Activated naive CD8-positive, alpha-beta T cell treated with anti-CD3 and anti-CD28 coated beads for 36 hours (primary cell): ENCODE measurements around the gene SOX2. TPM values are rescaled to one million over a fixed set of nuclear protein-coding genes. Genes with fewer than 3 reads are reported as not detected.
A peak's percentile ranks its signal among the peaks of the same experiment; 100 is the strongest.

ENCODE experiments used
- DNase-seq: peaks from one replicate; pipeline ENCODE4 v3.0.0; 2021
- H3K27ac Mint-ChIP-seq: one replicate; pipeline ENCODE4 v1.8.0; 2022; ENCODE audit warnings: mild to moderate bottlenecking, moderate library complexity, mixed read lengths
- H3K27me3 Mint-ChIP-seq: one replicate; pipeline ENCODE4 v1.8.0; 2022; ENCODE audit warnings: mild to moderate bottlenecking, mixed read lengths
- H3K36me3 Mint-ChIP-seq: one replicate; pipeline ENCODE4 v1.8.0; 2021; ENCODE audit warnings: mild to moderate bottlenecking, mixed read lengths
- H3K4me1 Mint-ChIP-seq: one replicate; pipeline ENCODE4 v1.8.0; 2021; ENCODE audit warnings: mixed read lengths
- H3K4me3 Mint-ChIP-seq: one replicate; pipeline ENCODE4 v1.8.0; 2022; ENCODE audit warnings: mild to moderate bottlenecking, moderate library complexity, mixed read lengths
- H3K9me3 Mint-ChIP-seq: one replicate; pipeline ENCODE4 v1.8.0; 2022; ENCODE audit warnings: mixed read lengths
- total RNA-seq, 2 experiments: library from RNA; stranded (reverse); gene quantifications; one replicate each; pipeline ENCODE4 v1.2.3, GENCODE V29; 2021

Gene SOX2
- total RNA-seq, 2 experiments from 2014 or later = not detected

DNA sequence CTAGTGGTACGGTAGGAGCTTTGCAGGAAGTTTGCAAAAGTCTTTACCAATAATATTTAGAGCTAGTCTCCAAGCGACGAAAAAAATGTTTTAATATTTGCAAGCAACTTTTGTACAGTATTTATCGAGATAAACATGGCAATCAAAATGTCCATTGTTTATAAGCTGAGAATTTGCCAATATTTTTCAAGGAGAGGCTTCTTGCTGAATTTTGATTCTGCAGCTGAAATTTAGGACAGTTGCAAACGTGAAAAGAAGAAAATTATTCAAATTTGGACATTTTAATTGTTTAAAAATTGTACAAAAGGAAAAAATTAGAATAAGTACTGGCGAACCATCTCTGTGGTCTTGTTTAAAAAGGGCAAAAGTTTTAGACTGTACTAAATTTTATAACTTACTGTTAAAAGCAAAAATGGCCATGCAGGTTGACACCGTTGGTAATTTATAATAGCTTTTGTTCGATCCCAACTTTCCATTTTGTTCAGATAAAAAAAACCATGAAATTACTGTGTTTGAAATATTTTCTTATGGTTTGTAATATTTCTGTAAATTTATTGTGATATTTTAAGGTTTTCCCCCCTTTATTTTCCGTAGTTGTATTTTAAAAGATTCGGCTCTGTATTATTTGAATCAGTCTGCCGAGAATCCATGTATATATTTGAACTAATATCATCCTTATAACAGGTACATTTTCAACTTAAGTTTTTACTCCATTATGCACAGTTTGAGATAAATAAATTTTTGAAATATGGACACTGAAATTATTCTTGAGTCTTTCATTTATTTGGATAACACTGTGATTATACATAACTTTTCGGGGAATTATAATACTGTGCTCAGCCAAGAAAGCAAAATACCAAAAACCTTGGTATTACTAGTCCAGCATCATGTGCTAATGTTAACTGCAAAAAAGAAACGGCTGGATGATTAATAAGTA lies 2.2 kb downstream of the SOX2 start:
- peaks cover 17% of the 10 kb centered on the region for H3K4me1 Mint-ChIP-seq
- H3K4me3 Mint-ChIP-seq = no peak overlapping the region
- DNase-seq = no peak
- peaks cover 7% of the 10 kb centered on the region for H3K36me3 Mint-ChIP-seq
- peaks cover 13% of the 10 kb centered on the region for H3K9me3 Mint-ChIP-seq
- H3K27ac Mint-ChIP-seq = no peak overlapping the region
- H3K27me3 Mint-ChIP-seq = peaks cover 67% of the 10 kb centered on the region

DNA sequence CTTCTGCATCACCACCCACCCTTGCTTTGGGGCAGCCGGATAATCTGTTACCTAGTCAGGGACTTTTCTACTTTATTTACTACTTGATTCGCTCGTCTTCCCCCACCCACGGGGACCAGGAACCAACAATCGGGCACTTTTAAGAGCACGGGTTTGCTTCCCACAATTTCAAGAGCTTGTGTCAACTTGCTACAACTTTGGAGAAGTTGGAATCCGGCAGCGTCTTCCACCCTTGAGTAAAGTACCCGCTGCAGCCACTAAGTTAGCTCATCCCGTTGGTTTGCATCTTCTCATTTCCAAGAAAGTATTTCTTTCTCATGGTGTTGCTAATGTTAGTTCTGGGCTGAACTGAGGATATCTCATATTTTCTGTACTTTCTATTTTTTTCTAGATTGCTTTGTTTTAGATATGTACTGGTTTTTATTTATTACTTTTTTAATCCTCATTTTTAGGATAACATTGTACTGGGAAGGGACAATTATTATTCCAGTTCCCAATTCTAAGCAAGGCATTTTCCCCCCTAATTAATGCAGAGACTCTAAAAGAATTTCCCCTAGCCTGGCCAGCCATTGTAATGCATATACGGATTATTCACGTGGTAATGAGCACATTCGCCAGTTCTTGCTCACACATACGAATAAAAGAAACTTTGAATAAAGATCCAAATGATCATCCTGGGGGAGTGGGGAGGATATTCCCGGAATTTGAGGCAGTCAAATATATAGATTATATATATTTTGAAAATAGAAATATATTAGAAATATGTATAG lies 4.0 kb downstream of the SOX2 start:
- Mint-ChIP-seq H3K4me1 (peaks cover 12% of the 10 kb centered on the region), H3K36me3 (peaks cover 11% of the 10 kb centered on the region), H3K4me3 (no peak overlapping the region), H3K9me3 (peaks cover 16% of the 10 kb centered on the region), H3K27me3 (peaks cover 85% of the 10 kb centered on the region), H3K27ac (no peak overlapping the region)
- no peak for DNase-seq

DNA sequence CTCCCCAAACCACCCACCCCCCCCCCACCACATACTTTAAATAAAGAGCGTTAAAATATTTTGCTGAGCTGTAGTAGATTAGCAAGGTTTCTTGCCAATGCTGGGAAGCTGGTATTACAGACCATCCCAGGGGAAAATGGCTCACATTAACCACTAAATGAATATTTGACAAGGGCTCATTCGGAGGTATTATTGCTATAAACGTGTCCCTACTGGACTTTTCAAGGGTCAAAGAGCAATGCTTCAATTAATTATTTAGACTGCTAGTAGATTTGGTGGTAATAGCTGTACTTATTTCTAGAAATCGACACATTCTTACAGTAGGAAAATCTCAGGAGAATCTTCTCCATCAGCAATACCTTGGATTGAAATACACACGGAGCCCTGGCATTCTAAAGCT lies 5.2 kb downstream of the SOX2 start:
- peaks cover 12% of the 10 kb centered on the region for H3K4me1 Mint-ChIP-seq

DNA sequence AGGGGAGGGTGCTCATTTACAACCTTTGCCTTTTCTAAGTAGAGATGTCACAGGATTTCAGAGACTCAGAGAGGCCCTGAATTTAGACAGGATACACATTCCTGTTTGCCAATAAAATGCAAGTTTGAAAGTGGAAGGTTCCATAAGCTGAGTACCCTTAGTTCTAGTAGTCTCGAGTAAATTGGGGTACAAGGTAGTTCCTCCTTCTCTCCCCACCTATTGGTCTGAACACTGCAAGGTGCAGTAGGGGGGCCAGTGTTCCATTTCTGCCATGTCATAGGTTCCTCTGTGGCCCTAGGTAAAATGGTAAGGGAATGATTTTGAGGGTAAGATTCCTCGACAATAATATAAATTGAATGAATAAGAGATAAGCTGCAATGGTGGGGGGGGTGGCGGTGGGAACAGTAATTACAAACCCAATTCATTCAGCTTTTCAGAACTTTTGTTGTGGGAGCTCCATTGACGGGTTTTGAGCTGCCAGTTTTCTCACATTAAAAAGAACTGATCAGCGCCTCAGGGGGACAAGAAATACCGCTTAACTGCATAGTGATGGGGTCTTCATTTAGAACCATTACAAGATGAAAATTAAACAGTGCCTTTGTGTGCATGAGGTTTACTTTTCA lies 5.9 kb downstream of the SOX2 start:
- Mint-ChIP-seq H3K36me3 (peaks cover 11% of the 10 kb centered on the region), H3K4me1 (peaks cover 11% of the 10 kb centered on the region), H3K4me3 (no peak overlapping the region), H3K27me3 (peaks cover 99% of the 10 kb centered on the region), H3K27ac (no peak overlapping the region), H3K9me3 (peaks cover 17% of the 10 kb centered on the region)
- DNase-seq = no peak

More for the DNA sequence above, 5.2 kb downstream of the SOX2 start:
- Mint-ChIP-seq H3K27me3 (peaks cover 97% of the 10 kb centered on the region), H3K4me3 (no peak overlapping the region), H3K9me3 (peaks cover 16% of the 10 kb centered on the region), H3K27ac (no peak overlapping the region), H3K36me3 (peaks cover 11% of the 10 kb centered on the region)
- DNase-seq = no peak

DNA sequence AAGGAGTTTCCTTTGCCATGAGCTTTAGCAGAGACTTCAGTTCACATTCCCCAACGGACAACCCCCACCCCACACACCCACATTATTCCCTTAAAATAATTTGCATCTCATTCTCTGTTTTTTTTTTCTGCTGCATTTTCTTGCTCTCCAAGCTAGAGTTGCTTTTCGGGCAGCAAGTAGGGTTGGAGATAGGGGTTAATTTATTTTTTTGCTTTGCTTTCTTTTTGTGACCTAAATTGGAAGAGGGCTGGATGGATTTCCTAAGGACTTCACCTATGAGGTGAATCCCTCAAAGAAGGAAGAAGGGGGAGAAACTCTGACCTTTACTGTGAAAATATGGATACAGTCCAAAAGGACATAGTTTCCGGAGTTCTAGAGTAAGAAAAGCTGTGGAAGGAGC lies 6.6 kb downstream of the SOX2 start:
- Mint-ChIP-seq H3K27ac (no peak overlapping the region), H3K4me3 (no peak overlapping the region), H3K4me1 (peaks cover 9% of the 10 kb centered on the region), H3K36me3 (peaks cover 8% of the 10 kb centered on the region), H3K9me3 (peaks cover 17% of the 10 kb centered on the region), H3K27me3 (peaks cover 99% of the 10 kb centered on the region)
- DNase-seq = no peak

DNA sequence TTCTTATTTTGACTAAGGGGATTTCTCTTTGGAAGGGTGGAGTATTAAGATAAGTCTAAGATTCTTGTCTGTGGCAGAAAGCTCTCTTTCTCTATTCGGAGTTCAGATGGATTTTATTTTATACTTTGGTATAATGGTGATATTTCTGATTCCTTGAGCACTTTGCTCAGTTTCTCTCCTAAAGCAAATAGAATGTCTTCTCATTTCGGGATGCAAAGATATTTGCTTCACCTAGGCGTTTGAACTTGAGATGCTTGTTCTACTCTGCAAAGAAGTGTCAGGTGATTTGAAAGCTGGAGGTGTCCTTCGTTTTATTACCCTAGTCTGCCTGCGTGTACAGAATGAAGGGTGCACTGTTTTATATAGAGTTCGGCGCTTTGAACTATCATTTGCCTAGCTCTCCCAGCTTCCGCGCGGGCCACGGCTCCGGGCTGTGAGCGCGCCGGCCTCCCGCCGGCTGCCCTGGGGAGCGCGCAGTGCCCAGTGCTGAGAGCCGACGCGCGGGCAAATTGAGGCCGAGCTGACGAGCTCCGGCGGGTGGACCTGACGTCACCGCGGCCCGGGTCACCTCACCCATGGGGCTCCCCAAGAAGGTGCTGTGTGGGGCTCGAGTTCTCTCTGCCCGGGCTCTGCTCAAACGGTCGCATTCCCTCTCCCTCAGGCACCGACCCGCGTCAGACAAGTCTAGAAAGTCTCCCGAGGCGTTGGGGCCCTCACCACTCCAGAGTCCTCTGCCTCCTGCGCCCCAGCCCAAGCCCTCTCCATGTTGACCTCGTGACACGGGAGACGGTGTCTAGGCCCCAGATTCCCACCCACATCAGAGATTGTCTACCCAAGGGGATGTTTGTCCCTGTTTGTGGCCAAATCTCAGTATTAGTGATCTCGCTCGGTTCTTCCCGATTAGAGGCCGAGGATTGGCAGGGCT lies 7.5 kb downstream of the SOX2 start:
- peaks cover 15% of the 10 kb centered on the region for H3K36me3 Mint-ChIP-seq
- peaks cover 12% of the 10 kb centered on the region for H3K4me1 Mint-ChIP-seq
- no peak for DNase-seq
- H3K27me3 Mint-ChIP-seq = peaks cover 99% of the 10 kb centered on the region
- H3K4me3 Mint-ChIP-seq = no peak overlapping the region
- H3K9me3 Mint-ChIP-seq = peaks cover 23% of the 10 kb centered on the region
- H3K27ac Mint-ChIP-seq = no peak overlapping the region

DNA sequence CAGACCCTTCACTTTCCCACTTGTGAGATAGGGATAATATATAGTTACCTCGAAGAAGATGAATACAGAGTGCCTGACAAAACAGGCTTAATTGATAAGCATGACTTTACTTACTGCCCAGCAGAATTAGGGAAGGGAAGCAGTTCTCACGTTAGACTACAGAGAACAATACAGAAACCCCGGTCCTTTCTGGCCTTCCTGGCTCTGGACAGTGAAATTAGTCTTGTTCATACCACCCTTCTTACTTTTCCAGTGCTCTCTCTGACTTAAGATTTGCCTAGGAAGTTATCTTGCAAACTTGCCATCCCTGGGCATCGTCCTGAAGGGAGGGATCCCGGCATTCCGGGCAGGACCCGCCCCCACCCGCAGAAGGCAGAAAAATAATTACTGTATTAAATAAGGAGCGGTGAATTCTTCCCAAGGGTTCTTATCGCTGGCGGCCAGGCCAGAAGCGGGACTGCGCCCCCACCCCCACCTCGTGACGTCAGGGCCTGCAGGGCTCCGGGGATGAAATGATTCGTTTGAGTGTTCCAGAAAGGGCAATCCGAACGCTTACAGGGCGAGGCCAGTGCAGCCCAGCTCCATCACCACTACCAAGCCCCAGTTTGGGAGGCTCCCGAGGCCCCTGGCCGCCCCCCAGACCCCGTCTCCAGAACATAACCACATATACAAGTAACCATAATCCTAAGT lies 8.4 kb downstream of the SOX2 start:
- Mint-ChIP-seq H3K4me3 (no peak overlapping the region), H3K27ac (no peak overlapping the region), H3K36me3 (peaks cover 20% of the 10 kb centered on the region), H3K9me3 (peaks cover 26% of the 10 kb centered on the region), H3K4me1 (peaks cover 11% of the 10 kb centered on the region), H3K27me3 (peaks cover 100% of the 10 kb centered on the region)
- no peak for DNase-seq

DNA sequence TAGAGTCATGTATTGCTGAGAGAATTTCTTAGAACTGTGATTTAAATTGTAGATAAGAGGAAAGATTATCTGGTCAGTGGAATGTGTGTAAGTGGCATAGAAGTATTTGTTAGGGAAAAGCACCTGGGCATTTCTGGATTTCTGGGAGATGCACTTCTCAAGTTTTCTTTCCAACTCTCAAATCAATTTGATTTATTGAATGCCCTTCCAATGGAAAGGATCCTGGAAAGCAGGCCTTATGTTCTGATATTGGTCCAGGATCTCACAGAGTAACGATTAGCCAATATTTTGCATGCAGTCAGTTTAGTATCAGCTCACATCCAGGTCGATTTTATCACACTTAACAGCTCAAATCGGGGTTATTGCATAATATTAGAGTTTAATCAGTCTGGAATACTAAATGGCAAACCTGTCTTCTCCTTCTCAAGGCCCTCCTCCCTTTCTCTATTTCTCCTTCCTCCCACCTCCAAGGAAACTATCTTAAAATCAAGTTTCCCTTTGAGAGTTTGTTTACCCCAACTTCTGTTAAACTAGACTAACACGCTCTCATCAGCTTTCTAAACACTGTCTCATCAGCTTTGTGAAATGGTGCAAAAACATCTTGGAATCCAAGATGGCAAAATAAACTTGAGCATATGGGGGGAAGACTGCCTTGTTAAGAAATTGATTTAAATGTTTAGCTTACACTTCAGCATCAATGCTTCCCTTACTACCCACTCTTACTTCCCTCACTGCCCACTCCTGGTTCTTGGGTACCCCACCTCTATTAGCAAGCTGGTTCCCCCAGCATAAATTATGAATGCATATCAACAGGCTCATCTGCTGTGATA lies 9.5 kb downstream of the SOX2 start:
- Mint-ChIP-seq H3K36me3 (peaks cover 21% of the 10 kb centered on the region), H3K9me3 (peaks cover 22% of the 10 kb centered on the region), H3K27ac (no peak overlapping the region)

DNA sequence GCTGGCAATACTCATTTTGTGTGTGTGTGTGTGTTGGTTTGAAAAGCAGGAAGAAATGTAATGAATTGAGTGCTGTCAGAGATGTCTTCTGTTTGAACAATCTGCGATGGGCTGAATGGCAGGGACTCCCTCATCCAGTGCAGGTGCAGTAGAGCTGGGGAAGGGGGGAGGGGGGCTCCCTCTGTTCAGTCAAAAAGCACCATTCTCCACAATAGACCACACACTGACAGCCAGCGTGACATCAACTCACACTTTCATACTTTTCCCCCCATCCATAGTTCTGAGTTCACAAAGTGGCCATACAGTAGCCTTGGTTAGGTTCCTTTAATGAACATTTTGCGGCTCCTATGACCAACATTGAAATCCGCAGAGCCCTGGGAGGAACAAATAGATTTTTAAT lies 10.4 kb downstream of the SOX2 start:
- peaks cover 22% of the 10 kb centered on the region for H3K36me3 Mint-ChIP-seq
- no peak for DNase-seq
- peaks cover 22% of the 10 kb centered on the region for H3K9me3 Mint-ChIP-seq
- no peak overlapping the region for H3K4me3 Mint-ChIP-seq
- H3K27ac Mint-ChIP-seq = no peak overlapping the region
- H3K4me1 Mint-ChIP-seq = peaks cover 16% of the 10 kb centered on the region
- peaks cover 100% of the 10 kb centered on the region for H3K27me3 Mint-ChIP-seq

More for the DNA sequence above, 9.5 kb downstream of the SOX2 start:
- Mint-ChIP-seq H3K4me3 (no peak overlapping the region), H3K4me1 (peaks cover 12% of the 10 kb centered on the region), H3K27me3 (peaks cover 100% of the 10 kb centered on the region)
- no peak for DNase-seq

DNA sequence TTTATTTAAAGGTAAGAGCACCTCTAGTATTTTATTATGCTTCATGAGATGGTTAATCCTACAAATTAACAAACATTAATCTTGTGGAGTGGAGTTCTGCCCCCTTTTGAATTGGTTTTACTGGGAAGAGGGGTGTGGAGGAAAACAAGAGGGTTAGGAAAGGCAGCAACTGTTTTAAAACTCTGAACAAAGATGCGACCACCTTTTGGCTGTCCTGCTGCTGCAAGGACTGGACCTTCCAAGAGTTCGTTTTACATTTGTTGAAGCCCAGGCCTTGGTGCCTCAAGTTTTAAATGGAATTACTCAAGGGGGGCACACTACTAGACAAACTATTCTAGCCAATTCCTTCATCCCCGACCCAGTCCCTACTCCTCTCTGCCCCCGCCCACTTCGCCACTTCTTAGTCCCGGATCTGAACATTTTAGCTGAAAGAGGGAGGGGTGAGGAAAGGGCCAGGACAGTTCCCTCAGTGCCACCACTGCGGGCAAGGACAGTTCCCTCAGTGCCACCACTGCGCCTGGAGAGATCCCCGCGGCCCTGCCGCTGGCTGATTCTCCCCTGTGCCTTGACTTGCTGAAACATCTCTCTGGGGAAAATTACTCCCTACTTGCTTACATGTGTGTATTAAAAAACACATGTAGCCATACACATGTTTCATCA lies 11.2 kb downstream of the SOX2 start:
- Mint-ChIP-seq H3K27ac (peak overlapping the region; percentile 54), H3K4me1 (peaks cover 22% of the 10 kb centered on the region), H3K36me3 (peaks cover 23% of the 10 kb centered on the region), H3K9me3 (peaks cover 22% of the 10 kb centered on the region), H3K4me3 (no peak overlapping the region), H3K27me3 (peaks cover 100% of the 10 kb centered on the region)
- no peak for DNase-seq

DNA sequence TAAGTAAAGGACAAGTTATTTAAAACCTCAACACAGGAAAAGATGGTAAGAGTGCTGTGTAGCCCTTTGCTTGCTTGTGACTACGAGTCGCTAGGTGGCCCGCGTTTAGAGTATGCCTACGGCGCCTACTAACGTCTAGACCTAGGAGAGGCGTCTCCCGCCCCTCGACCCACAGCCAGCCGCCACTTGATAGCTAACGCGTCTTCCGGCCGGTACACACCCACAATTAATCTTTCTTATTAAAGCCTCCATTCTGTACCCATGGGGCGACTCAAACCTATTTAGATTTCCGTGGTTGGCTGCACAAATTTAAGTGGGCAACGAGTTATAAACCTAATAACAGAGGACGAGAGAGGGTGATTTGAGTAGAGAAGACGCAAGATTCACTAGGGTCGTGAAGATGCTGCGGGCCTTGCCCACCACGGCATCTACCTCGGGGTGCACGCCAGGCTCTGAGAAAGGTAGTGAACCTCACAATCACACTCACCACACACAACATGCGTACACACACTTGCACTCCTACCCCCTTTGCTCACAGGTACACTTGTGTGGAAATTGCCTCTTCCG lies 12.0 kb downstream of the SOX2 start:
- DNase-seq = no peak
- H3K4me3 Mint-ChIP-seq = no peak overlapping the region
- peak overlapping the region; percentile 72 for H3K27ac Mint-ChIP-seq
- peaks cover 23% of the 10 kb centered on the region for H3K36me3 Mint-ChIP-seq
- peaks cover 22% of the 10 kb centered on the region for H3K4me1 Mint-ChIP-seq
- peaks cover 22% of the 10 kb centered on the region for H3K9me3 Mint-ChIP-seq
- peaks cover 98% of the 10 kb centered on the region for H3K27me3 Mint-ChIP-seq

DNA sequence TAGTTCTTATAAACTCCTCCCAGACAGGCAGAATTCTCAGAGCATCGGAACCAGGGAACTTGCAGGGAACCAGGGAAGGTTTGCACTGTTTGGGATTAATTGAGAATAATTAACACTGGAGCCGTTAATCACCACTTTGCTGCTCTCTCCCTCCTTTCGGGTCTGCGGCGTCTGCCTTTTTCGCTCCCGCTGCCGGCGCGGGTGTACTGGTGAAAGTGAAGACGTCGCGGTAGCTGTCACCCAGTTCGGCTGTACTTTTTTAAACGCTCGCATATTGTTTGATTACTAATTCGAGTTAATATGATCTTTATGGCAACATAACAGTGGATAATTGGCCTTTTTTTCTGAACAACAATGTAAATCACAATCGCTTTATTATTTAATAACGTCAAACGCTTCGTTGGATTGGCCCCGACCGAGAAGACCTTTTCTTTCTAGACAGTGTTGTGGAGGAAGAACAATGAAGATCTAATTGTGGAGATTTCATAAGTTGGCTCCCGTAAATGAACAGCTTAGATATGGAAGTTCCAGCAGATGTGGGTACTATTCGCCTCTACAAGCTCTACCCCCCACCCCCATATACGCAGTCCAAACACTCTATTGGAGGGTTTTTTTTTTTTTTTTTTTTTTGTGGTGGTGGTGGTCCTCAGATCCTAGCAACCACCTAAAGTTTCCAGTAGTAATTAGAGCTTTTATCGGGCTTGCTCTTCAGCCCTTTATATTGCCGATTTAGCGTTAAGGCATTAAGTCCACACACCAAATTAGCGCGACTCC lies 12.7 kb downstream of the SOX2 start:
- H3K9me3 Mint-ChIP-seq = peaks cover 22% of the 10 kb centered on the region
- peaks cover 22% of the 10 kb centered on the region for H3K4me1 Mint-ChIP-seq
- peaks cover 98% of the 10 kb centered on the region for H3K27me3 Mint-ChIP-seq
- H3K4me3 Mint-ChIP-seq = no peak overlapping the region
- DNase-seq = no peak
- peak overlapping the region; percentile 72 for H3K27ac Mint-ChIP-seq
- H3K36me3 Mint-ChIP-seq = peaks cover 26% of the 10 kb centered on the region
